GM18502 (cell line): Measurements from ENCODE around the gene MNDA.
"Not testable (repeated sequence)": the region's sequence is repeated elsewhere in the genome, so short reads cannot be mapped to it uniquely, and the experiment has no call there.

Source experiments
- ATAC-seq: cut with Tn5 transposase; IDR thresholded peaks from one replicate; pipeline ENCODE4 v1.9.1; 2021; ENCODE audit warnings: mild to moderate bottlenecking; ENCODE audit not compliant: unreplicated experiment, poor library complexity

The MNDA gene

DNA sequence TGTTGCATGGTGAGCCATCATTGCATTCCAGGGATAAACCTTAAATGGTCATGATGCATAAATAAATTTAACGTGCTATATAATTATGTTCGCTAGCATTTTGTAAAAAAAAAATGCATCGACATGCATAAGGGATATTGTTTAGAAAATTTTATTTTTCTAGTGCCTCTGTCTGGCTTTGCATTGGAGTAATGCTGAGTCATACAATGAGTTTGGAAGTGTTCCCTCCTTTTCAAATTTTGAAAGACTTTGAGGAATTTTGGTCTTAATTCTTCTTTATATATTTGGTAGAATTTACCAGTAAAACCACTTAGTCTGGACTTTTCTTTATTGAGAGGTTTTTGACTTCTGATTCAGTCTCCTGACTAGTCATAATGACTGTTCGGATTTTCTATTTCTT lies 4.9 kb downstream of the MNDA start:
- ATAC-seq, result no peak

GRCh38 chr1:158838660-158839059 lies 7.5 kb downstream of the MNDA start:
- no peak for ATAC-seq

GRCh38 chr1:158839566-158839965 lies 8.4 kb downstream of the MNDA start:
- no peak for ATAC-seq

DNA sequence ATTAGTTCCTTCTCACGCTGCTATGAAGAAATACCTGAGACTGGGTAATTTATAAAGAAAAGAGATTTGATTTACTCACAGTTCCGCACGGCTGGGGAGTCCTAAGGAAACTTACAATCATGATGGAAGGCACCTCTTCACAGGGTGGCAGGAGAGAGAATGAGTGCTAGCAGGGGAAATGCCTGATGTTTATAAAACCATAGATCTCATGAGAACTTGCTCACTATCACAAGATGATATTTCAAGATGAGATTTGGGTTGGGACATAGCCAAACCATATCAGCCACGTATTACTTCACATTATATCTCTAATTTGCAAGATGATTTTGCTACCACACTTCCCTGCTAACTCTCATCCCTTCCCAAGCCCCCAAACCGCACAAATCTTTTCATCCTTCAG lies 9.1 kb downstream of the MNDA start:
- ATAC-seq, result no peak

- ATAC-seq, result no peak
Measured at GRCh38 chr1:158864595-158864994, 33.4 kb downstream of the MNDA start.

DNA sequence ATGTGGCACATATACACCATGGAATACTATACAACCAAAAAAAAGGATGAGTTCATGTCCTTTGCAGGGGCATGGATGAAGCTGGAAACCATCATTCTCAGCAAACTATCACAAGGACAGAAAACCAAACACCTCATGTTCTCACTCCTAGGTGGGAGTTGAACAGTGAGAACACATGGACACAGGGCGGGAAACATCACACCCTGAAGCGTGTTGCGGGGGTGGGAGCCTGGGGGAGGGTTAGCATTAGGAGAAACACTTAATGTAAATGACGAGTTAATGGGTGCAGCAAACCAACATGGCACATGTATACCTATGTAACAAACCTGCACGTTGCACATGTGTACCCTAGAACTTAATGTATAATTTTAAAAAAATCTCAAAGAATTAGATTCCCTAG lies 39.3 kb downstream of the MNDA start:
- not testable (repeated sequence) for ATAC-seq

GRCh38 chr1:158873141-158873540 lies 42.0 kb downstream of the MNDA start:
- no peak for ATAC-seq

DNA sequence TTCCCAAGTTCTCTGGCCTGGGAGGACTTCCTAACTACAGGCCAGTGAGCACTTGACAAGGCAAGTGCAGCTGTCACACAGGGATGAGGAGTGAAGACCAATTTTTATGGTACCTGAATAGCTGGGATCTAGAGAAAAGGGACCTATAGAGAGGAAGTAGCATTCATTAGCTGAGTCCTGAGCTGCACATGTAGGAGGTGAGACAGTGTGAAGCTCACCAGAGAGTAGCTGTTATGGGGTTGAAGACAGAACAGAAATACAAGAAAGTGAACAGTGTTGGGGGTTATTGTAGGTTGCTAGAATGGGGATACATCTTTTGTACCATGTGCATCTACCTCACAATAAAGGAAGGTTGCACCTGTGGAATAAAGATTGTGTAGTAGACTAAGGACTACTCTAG lies 62.5 kb downstream of the MNDA start:
- ATAC-seq, result no peak

DNA sequence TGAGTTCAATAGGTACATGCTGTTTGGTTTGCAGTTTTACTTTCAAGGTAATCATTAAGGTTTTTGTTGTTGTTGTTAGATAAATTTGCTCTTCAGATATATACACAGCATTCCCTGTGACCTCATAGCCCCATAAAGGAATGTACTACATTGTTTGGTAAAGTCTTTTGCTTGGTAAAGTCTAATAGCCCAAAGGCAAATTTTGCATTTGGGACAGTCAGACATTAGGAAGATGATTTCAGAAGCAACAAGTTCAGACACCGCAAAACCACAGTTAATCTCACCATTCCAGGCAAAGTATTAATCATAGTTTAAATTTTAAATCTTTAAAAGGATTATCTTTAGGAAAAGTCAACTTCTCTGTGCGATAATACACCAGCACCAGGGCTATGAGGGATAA lies 67.6 kb downstream of the MNDA start:
- ATAC-seq, result no peak
